ENCODE data around the gene MGAT5B. TPM values are rescaled to one million over a fixed set of nuclear protein-coding genes. Genes with fewer than 3 reads are reported as not detected.

MGAT5B gene
- total and polyA plus RNA-seq, 11 donors: 0.07 to 0.21 (median 0.15) TPM; not detected in 6

DNA sequence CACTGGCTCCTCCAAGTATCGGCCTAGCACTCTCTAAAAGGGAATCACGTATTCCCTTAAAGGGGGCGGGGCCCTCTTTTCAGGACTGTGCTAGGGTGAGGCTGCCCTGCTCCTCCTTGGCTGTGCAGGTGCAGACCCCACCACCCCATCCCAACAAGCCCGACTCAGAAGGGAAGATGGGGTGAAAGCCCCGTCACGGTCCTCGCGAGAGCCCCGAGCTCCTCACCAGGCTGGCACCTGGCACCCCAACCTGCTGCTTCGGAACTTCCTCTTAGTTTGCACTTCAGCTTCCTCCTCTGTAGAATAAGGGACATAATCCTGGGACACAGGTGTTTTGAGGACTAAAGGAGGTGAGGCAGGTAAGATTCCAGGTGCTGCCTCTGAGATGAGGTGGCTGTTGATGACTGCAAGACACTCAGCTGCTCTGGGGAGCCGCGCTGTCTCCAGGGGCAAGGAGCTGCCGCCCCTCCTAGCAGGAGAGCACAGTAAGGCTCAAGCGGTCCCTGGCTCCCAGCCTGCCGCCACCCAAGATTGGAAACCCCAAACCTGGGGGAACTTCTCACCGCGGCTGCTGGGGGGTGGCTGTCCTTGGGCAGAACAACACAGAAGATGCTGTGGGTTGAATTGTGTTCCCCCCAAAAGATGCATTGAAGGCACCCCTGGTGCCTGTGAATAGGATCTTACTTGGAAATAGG, 88.8 kb downstream of the MGAT5B start:
- H3K4me3 ChIP-seq: no peak overlapping the region
- TF ChIP-seq POLR2A (IDR thresholded peaks at IDR 0.05) (no peak), CTCF (IDR thresholded peaks at IDR 0.05) (no peak)
- H3K36me3 ChIP-seq: no peaks in the 10 kb centered on the region
- H3K9me3 ChIP-seq: no peaks in the 10 kb centered on the region
- WGBS, 4 donors: 83 to 91% (median 90%) methylated on average over 17 of the region's 17 CpGs
- peak in 1 of 5 donors; percentile 31 for DNase-seq
- peaks cover 0 to 8% (median 0%) of the 10 kb centered on the region in 9 donors for H3K27me3 ChIP-seq
- intact Hi-C loops (cut with DNase I): no loop called here
- H3K27ac ChIP-seq: no peak overlapping the region
- ATAC-seq: no peak
- peaks cover 0 to 11% (median 0%) of the 10 kb centered on the region in 12 donors for H3K4me1 ChIP-seq

- ATAC-seq (peak in 2 of 4 donors; percentile 62 to 68), DNase-seq (peak in 1 of 5 donors; percentile 22)
- TF ChIP-seq POLR2A (IDR thresholded peaks at IDR 0.05): no peak
- no peak for TF ChIP-seq CTCF (IDR thresholded peaks at IDR 0.05)
- peaks cover 0 to 11% (median 0%) of the 10 kb centered on the region in 12 donors for H3K4me1 ChIP-seq
- H3K27me3 ChIP-seq: peaks cover 0 to 8% (median 0%) of the 10 kb centered on the region in 9 donors
- WGBS, 4 donors: 29 to 45% (median 40%) methylated on average over 17 to 28 of the region's 28 CpGs
- H3K27ac ChIP-seq: no peak overlapping the region
- no peaks in the 10 kb centered on the region for H3K36me3 ChIP-seq
- no peaks in the 10 kb centered on the region for H3K9me3 ChIP-seq
- H3K4me3 ChIP-seq: peak overlapping the region in 1 of 12 donors; percentile 7
- intact Hi-C loops (cut with DNase I): no loop called here
These were observed 89.7 kb downstream of the MGAT5B start for GRCh38 chr17:76957678-76958464.

DNA sequence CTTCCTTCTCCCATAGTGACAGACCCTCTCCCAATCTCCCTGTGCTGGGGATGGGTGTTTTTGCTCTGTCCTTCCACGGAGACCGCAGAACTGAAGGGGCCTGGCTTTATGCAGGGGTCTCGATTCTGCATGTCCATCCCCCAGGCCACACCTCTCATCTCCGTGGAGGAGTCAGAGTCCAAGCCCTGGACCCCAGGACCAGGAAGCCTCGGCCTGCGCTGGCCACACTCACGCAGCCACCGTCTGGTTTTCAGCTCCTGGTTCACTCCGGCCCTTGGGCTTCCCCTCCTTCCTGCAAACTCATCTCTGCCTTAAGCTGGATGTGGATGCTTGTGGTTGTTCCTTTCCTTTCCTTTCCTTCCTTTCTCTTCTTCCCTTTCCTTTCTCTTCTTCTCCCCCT, 90.8 kb downstream of the MGAT5B start:
- Histone ChIP-seq H3K36me3 (no peaks in the 10 kb centered on the region), H3K27ac (no peak overlapping the region), H3K9me3 (no peaks in the 10 kb centered on the region), H3K4me1 (peaks cover 0 to 11% (median 0%) of the 10 kb centered on the region in 12 donors), H3K4me3 (no peak overlapping the region), H3K27me3 (peaks cover 0 to 8% (median 0%) of the 10 kb centered on the region in 9 donors)
- intact Hi-C loops (cut with DNase I): no loop called here
- DNase-seq (peak in 1 of 5 donors; percentile 7), ATAC-seq (no peak)
- TF ChIP-seq POLR2A (IDR thresholded peaks at IDR 0.05) (no peak), CTCF (IDR thresholded peaks at IDR 0.05) (no peak)
- WGBS, 4 donors: 72 to 81% (median 78%) methylated on average over 9 of the region's 9 CpGs

GRCh38 chr17:76961869-76962268, 93.7 kb downstream of the MGAT5B start:
- WGBS, 4 donors: 79 to 90% (median 85%) methylated on average over 13 of the region's 13 CpGs
- Histone ChIP-seq H3K27me3 (peaks cover 0 to 28% (median 0%) of the 10 kb centered on the region in 9 donors), H3K9me3 (no peaks in the 10 kb centered on the region)

More at GRCh38 chr17:76961869-76962268, 93.7 kb downstream of the MGAT5B start:
- Histone ChIP-seq H3K4me1 (peaks cover 0 to 11% (median 0%) of the 10 kb centered on the region in 12 donors), H3K36me3 (no peaks in the 10 kb centered on the region), H3K27ac (no peak overlapping the region), H3K4me3 (no peak overlapping the region)
- intact Hi-C loops (cut with DNase I): no loop called here
- TF ChIP-seq POLR2A (IDR thresholded peaks at IDR 0.05): no peak
- TF ChIP-seq CTCF (IDR thresholded peaks at IDR 0.05): no peak
- peak in 1 of 5 donors; percentile 40 for DNase-seq
- no peak for ATAC-seq
